ENCODE measurements around the gene C1orf159.
A peak's percentile ranks its signal among the peaks of the same experiment; 100 is the strongest.
"Not testable (repeated sequence)": the region's sequence is repeated elsewhere in the genome, so short reads cannot be mapped to it uniquely, and the experiment has no call there.

C1orf159 gene

DNA sequence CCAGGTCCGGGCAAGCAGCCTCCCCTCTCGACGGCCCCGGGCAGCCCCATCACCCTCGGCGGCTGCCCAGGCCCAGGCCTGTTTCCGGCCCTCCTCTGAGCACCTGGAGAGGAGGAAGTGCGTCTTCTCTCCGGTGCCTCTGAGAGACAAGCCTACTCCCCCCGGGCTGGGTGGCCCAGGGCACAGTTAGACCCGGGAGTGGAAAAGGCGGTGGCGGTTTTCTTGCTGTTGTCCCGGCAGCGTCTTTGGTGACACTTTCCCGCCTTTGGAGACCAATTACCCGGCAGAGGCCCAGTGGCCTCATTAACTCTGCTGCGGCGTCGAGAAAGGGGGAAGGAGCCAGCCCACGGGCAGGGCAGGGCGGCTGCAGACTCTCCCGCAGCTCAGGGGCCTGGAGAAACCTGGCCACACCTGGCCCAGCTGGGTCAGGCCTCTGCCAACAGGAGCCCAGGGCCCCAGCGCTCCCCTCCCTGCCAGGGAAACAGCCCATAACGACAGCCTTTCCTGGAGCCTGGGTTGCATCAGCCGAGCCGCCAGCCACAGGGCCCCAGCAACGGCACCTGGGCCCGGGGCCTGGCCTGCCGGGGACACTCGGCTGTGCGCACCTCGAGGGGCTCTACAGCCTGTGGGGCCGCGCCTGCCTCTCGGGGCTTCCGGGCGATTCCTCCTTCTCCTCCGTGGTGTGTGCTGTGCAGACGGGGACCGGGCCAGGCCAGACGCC, 28.4 kb upstream of the C1orf159 start:
- H2BK15ac ChIP-seq (replicated peaks; ENCODE audit: low read depth), result no peak overlapping the region
- WGBS (ENCODE audit: extremely low coverage, insufficient coverage, low lambda C conversion rate), result no CpG with 5 or more reads among the region's 42 CpGs
- H3K27me3 ChIP-seq (ENCODE audit: insufficient read depth, low read length, poor library complexity), result no peaks in the 10 kb centered on the region
- no peak overlapping the region for H3K4me2 ChIP-seq (ENCODE audit: low read length)
- H3K4me1 ChIP-seq (ENCODE audit: control insufficient read depth, low read depth, low read length), result no peaks in the 10 kb centered on the region
- no peak overlapping the region for H3K27ac ChIP-seq (ENCODE audit: low read depth, low read length)
- no peak overlapping the region for H3K9ac ChIP-seq (ENCODE audit: low read length)
- no peak for DNase-seq
- H4K8ac ChIP-seq (ENCODE audit: low read depth, low read length), result no peak overlapping the region
- no peaks in the 10 kb centered on the region for H3K79me1 ChIP-seq (ENCODE audit: low read length)
- peak overlapping the region; percentile 0 for H3K56ac ChIP-seq (ENCODE audit: low read length)
- no peaks in the 10 kb centered on the region for H3K79me2 ChIP-seq (ENCODE audit: control insufficient read depth, insufficient read depth, low read length)
- no peak overlapping the region for H2AK5ac ChIP-seq (ENCODE audit: low read length)
- H3K4ac ChIP-seq (ENCODE audit: low read depth, low read length), result no peak overlapping the region
- no peak overlapping the region for H2BK5ac ChIP-seq (ENCODE audit: low read length)
- H3K36me3 ChIP-seq (ENCODE audit: control insufficient read depth, insufficient read depth, low read length), result no peaks in the 10 kb centered on the region
- no peak overlapping the region for H4K5ac ChIP-seq (ENCODE audit: low read length)
- no peak overlapping the region for H3K4me3 ChIP-seq (ENCODE audit: low read length)
- no peak overlapping the region for H3K23ac ChIP-seq (ENCODE audit: low read length)
- H2BK120ac ChIP-seq (ENCODE audit: low read depth, low read length), result no peak overlapping the region
- no peak overlapping the region for H3K18ac ChIP-seq (ENCODE audit: low read length)

DNA sequence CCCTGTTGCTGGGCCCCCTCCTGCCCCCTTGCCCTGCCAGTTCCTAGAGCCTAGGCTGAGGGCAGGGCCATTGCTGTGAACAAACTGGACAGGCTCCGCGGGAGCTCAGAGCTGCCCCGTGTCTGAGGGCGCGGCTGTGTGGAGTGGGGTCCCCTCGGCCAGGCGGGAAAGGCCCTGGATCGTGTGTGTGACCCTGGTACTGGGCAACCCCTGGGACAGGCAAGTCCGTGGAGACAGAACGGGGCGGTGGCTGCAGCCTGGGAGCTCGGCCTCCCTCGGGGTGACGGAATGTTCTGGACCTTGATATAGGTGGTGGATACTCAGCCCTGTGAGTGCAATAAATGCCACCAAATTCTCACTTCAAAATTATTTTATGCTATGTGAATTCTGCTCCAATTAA, 27.7 kb upstream of the C1orf159 start:
- Histone ChIP-seq H3K56ac (ENCODE audit: low read length) (no peak overlapping the region), H3K79me2 (ENCODE audit: control insufficient read depth, insufficient read depth, low read length) (no peaks in the 10 kb centered on the region), H3K79me1 (ENCODE audit: low read length) (no peaks in the 10 kb centered on the region), H3K27me3 (ENCODE audit: insufficient read depth, low read length, poor library complexity) (no peaks in the 10 kb centered on the region), H4K8ac (ENCODE audit: low read depth, low read length) (no peak overlapping the region), H2BK15ac (replicated peaks; ENCODE audit: low read depth) (no peak overlapping the region), H3K18ac (ENCODE audit: low read length) (no peak overlapping the region), H3K4me3 (ENCODE audit: low read length) (no peak overlapping the region), H3K4me1 (ENCODE audit: control insufficient read depth, low read depth, low read length) (no peaks in the 10 kb centered on the region), H3K9ac (ENCODE audit: low read length) (no peak overlapping the region), H3K23ac (ENCODE audit: low read length) (no peak overlapping the region), H3K4me2 (ENCODE audit: low read length) (no peak overlapping the region), H2BK120ac (ENCODE audit: low read depth, low read length) (no peak overlapping the region), H2AK5ac (ENCODE audit: low read length) (no peak overlapping the region), H2BK5ac (ENCODE audit: low read length) (no peak overlapping the region), H3K36me3 (ENCODE audit: control insufficient read depth, insufficient read depth, low read length) (no peaks in the 10 kb centered on the region), H3K4ac (ENCODE audit: low read depth, low read length) (no peak overlapping the region), H4K5ac (ENCODE audit: low read length) (no peak overlapping the region), H3K27ac (ENCODE audit: low read depth, low read length) (no peak overlapping the region)
- no CpG with 5 or more reads among the region's 14 CpGs for WGBS (ENCODE audit: extremely low coverage, insufficient coverage, low lambda C conversion rate)
- DNase-seq, result no peak

DNA sequence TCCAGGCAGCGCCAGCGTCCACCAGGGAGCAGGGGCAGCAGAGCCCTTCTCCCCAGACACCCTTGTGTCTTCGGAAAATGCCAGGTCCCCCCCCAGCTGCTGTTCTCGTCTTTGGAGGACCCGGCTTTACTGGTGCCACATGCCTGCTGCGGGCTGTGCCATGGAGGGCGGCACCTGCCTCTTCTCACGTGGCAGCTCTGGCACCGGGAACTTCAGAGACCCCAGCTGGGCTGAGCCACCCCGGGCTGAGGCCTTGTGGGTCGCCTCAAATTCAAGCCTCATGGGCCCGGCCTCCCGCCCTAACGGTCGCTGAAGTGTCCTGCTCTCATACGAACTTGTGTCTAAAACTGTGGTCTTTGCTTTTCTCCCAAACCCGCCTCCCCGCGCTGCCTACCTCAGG, 27.0 kb upstream of the C1orf159 start:
- Histone ChIP-seq H4K8ac (ENCODE audit: low read depth, low read length) (no peak overlapping the region), H3K36me3 (ENCODE audit: control insufficient read depth, insufficient read depth, low read length) (no peaks in the 10 kb centered on the region), H3K79me2 (ENCODE audit: control insufficient read depth, insufficient read depth, low read length) (no peaks in the 10 kb centered on the region), H3K27ac (ENCODE audit: low read depth, low read length) (no peak overlapping the region), H3K4me3 (ENCODE audit: low read length) (no peak overlapping the region), H2BK120ac (ENCODE audit: low read depth, low read length) (no peak overlapping the region), H3K4me2 (ENCODE audit: low read length) (no peak overlapping the region), H2AK5ac (ENCODE audit: low read length) (no peak overlapping the region), H3K79me1 (ENCODE audit: low read length) (no peaks in the 10 kb centered on the region), H2BK5ac (ENCODE audit: low read length) (no peak overlapping the region), H3K9ac (ENCODE audit: low read length) (no peak overlapping the region), H3K4ac (ENCODE audit: low read depth, low read length) (no peak overlapping the region), H3K56ac (ENCODE audit: low read length) (no peak overlapping the region), H3K4me1 (ENCODE audit: control insufficient read depth, low read depth, low read length) (no peaks in the 10 kb centered on the region), H3K18ac (ENCODE audit: low read length) (no peak overlapping the region), H2BK15ac (replicated peaks; ENCODE audit: low read depth) (no peak overlapping the region), H4K5ac (ENCODE audit: low read length) (no peak overlapping the region), H3K23ac (ENCODE audit: low read length) (no peak overlapping the region), H3K27me3 (ENCODE audit: insufficient read depth, low read length, poor library complexity) (no peaks in the 10 kb centered on the region)
- no peak for DNase-seq
- no CpG with 5 or more reads among the region's 19 CpGs for WGBS (ENCODE audit: extremely low coverage, insufficient coverage, low lambda C conversion rate)

DNA sequence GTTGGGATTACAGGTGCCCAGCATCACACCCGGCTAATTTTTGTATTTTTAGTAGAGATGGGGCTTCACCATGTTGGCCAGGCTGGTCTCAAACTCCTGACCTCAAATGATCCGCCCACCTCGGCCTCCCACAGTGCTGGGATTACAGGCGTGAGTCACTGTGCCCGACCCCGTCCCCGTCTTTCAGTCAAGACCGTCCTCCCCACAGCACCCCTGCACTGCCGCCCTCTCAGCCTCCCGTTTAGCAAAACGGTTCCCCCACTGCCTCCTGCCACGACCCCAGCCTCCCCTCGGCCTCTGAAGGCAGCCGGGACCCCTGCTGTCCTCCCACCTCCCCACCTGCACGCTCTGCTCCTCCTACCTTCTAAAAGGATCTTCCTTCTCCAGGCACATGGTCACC, 26.5 kb upstream of the C1orf159 start:
- not testable (repeated sequence) for H3K4me2 ChIP-seq (ENCODE audit: low read length); H3K27me3 ChIP-seq (ENCODE audit: insufficient read depth, low read length, poor library complexity); H3K79me1 ChIP-seq (ENCODE audit: low read length); H3K4me3 ChIP-seq (ENCODE audit: low read length); H4K5ac ChIP-seq (ENCODE audit: low read length); H3K23ac ChIP-seq (ENCODE audit: low read length); H4K8ac ChIP-seq (ENCODE audit: low read depth, low read length); H2BK5ac ChIP-seq (ENCODE audit: low read length); H3K79me2 ChIP-seq (ENCODE audit: control insufficient read depth, insufficient read depth, low read length); H2AK5ac ChIP-seq (ENCODE audit: low read length); H2BK120ac ChIP-seq (ENCODE audit: low read depth, low read length); H2BK15ac ChIP-seq (replicated peaks; ENCODE audit: low read depth); H3K18ac ChIP-seq (ENCODE audit: low read length); H3K56ac ChIP-seq (ENCODE audit: low read length); DNase-seq; H3K4me1 ChIP-seq (ENCODE audit: control insufficient read depth, low read depth, low read length); H3K9ac ChIP-seq (ENCODE audit: low read length); H3K27ac ChIP-seq (ENCODE audit: low read depth, low read length); H3K36me3 ChIP-seq (ENCODE audit: control insufficient read depth, insufficient read depth, low read length); H3K4ac ChIP-seq (ENCODE audit: low read depth, low read length)
- WGBS (ENCODE audit: extremely low coverage, insufficient coverage, low lambda C conversion rate), result no CpG with 5 or more reads among the region's 15 CpGs

DNA sequence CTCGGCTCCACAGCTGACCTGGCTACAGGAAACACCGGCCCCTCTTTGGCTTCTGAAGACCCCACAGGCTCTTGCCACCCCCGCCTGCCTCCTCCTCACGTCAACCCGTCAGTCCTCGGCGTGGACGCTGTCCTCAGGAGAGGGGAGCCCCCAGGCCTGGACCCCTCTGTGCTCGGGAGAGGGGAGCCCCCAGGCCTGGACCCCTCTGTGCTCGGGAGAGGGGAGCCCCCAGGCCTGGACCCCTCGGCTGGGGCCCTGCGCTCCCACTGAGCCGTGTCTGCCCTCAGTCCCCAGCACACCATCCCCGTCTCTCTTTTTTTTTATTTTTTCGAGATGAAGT, 26.0 kb upstream of the C1orf159 start:
- H3K27me3 ChIP-seq (ENCODE audit: insufficient read depth, low read length, poor library complexity), result peaks cover 3% of the 10 kb centered on the region
- H4K5ac ChIP-seq (ENCODE audit: low read length), result no peak overlapping the region
- H2BK5ac ChIP-seq (ENCODE audit: low read length), result no peak overlapping the region
- no peak overlapping the region for H3K56ac ChIP-seq (ENCODE audit: low read length)
- H3K4me3 ChIP-seq (ENCODE audit: low read length), result no peak overlapping the region
- no peaks in the 10 kb centered on the region for H3K4me1 ChIP-seq (ENCODE audit: control insufficient read depth, low read depth, low read length)
- no peak overlapping the region for H2BK15ac ChIP-seq (replicated peaks; ENCODE audit: low read depth)
- no peak overlapping the region for H3K4ac ChIP-seq (ENCODE audit: low read depth, low read length)
- no peak overlapping the region for H4K8ac ChIP-seq (ENCODE audit: low read depth, low read length)
- H2AK5ac ChIP-seq (ENCODE audit: low read length), result no peak overlapping the region
- no peak overlapping the region for H3K9ac ChIP-seq (ENCODE audit: low read length)
- no peak overlapping the region for H3K23ac ChIP-seq (ENCODE audit: low read length)
- no peak overlapping the region for H3K18ac ChIP-seq (ENCODE audit: low read length)
- H3K79me2 ChIP-seq (ENCODE audit: control insufficient read depth, insufficient read depth, low read length), result no peaks in the 10 kb centered on the region
- WGBS (ENCODE audit: extremely low coverage, insufficient coverage, low lambda C conversion rate), result no CpG with 5 or more reads among the region's 15 CpGs
- no peak overlapping the region for H3K4me2 ChIP-seq (ENCODE audit: low read length)
- DNase-seq, result no peak
- H2BK120ac ChIP-seq (ENCODE audit: low read depth, low read length), result no peak overlapping the region
- no peak overlapping the region for H3K27ac ChIP-seq (ENCODE audit: low read depth, low read length)
- H3K36me3 ChIP-seq (ENCODE audit: control insufficient read depth, insufficient read depth, low read length), result no peaks in the 10 kb centered on the region
- no peaks in the 10 kb centered on the region for H3K79me1 ChIP-seq (ENCODE audit: low read length)

DNA sequence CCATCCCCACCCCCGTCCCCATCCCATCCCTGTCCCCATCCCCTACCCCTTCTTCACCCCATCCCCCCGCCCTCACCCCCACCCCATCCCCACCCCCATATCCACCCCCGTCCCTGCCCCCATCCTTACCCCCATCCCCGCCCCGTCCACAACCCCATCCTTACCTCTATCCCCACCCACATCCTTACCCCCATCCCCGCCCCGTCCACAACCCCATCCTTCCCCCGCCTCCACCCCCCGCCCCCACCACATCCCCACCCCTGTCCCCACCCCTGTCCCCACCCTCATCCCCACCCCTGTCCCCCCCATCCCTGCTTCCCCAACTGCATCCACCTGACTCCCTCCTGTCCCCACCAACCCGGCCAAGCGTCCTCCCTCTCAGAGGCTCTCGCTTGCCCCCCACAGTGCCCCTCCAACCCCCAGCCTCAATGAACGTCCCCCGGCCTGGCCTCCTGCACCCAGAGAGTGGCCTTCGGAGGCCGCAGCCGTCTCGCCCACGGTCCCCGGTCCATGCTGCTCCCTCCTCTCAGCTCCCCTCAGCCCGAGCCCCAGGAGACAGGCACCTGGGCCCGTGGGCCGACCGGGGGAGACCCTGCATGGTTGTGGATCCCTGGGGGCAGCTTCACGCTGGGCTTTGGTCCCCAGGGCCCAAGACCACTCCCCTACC, 25.5 kb upstream of the C1orf159 start:
- Histone ChIP-seq H3K36me3 (ENCODE audit: control insufficient read depth, insufficient read depth, low read length) (no peaks in the 10 kb centered on the region), H3K4ac (ENCODE audit: low read depth, low read length) (no peak overlapping the region), H3K27ac (ENCODE audit: low read depth, low read length) (no peak overlapping the region)

More for the DNA sequence above, 25.5 kb upstream of the C1orf159 start:
- Histone ChIP-seq H3K79me2 (ENCODE audit: control insufficient read depth, insufficient read depth, low read length) (no peaks in the 10 kb centered on the region), H3K9ac (ENCODE audit: low read length) (no peak overlapping the region), H3K56ac (ENCODE audit: low read length) (no peak overlapping the region), H3K18ac (ENCODE audit: low read length) (no peak overlapping the region), H2BK5ac (ENCODE audit: low read length) (no peak overlapping the region), H2BK15ac (replicated peaks; ENCODE audit: low read depth) (no peak overlapping the region), H3K79me1 (ENCODE audit: low read length) (no peaks in the 10 kb centered on the region), H3K23ac (ENCODE audit: low read length) (no peak overlapping the region), H4K8ac (ENCODE audit: low read depth, low read length) (no peak overlapping the region), H3K27me3 (ENCODE audit: insufficient read depth, low read length, poor library complexity) (peaks cover 5% of the 10 kb centered on the region), H3K4me2 (ENCODE audit: low read length) (no peak overlapping the region), H2BK120ac (ENCODE audit: low read depth, low read length) (no peak overlapping the region), H3K4me3 (ENCODE audit: low read length) (no peak overlapping the region), H2AK5ac (ENCODE audit: low read length) (no peak overlapping the region), H4K5ac (ENCODE audit: low read length) (no peak overlapping the region), H3K4me1 (ENCODE audit: control insufficient read depth, low read depth, low read length) (no peaks in the 10 kb centered on the region)
- no CpG with 5 or more reads among the region's 25 CpGs for WGBS (ENCODE audit: extremely low coverage, insufficient coverage, low lambda C conversion rate)
- no peak for DNase-seq
